GM21529 (cell line): Measurements from ENCODE around the gene TRIO.

Experiments used
- ATAC-seq: cut with Tn5 transposase; IDR thresholded peaks from one replicate; pipeline ENCODE4 v1.9.1; 2021; ENCODE audit not compliant: unreplicated experiment

TRIO gene

DNA sequence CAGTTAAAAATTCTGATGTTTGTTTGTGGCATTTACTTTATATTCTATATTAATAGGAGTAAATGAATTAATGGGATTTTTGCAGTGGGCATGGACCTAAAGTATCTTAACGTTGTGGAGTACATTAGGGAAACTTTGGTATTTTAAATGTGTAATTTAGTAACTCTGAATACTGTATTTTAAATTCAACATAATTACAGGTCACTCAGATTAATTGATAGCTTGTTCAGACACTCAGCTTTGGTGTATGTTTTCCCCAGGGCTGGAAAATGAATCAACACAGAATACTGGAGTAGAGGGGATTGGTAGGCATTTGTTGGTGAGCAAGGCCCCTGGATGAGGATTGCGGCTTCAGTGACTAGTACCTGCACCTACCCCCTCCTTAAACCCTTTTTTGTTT lies 117.5 kb downstream of the TRIO start:
- ATAC-seq: no peak

DNA sequence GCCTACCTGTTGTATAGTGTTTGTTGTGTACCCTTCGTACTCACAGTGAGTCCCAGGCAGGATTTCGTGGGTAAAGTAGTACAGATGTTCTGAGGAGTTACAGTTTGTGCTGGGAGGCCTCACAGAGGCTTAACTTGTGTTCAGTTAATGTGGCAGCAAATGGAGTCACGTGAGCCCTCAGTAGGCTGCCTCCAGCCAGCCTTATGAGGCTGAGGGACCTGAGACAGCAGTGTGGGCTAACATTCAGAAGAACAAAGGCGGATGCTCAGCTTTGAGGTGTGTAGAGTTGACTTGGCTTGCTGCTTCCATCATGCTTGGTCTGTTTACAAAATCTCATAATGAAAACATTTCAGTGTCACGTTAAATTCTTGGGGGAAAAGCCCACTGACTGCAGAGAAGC lies 118.1 kb downstream of the TRIO start:
- no peak for ATAC-seq

DNA sequence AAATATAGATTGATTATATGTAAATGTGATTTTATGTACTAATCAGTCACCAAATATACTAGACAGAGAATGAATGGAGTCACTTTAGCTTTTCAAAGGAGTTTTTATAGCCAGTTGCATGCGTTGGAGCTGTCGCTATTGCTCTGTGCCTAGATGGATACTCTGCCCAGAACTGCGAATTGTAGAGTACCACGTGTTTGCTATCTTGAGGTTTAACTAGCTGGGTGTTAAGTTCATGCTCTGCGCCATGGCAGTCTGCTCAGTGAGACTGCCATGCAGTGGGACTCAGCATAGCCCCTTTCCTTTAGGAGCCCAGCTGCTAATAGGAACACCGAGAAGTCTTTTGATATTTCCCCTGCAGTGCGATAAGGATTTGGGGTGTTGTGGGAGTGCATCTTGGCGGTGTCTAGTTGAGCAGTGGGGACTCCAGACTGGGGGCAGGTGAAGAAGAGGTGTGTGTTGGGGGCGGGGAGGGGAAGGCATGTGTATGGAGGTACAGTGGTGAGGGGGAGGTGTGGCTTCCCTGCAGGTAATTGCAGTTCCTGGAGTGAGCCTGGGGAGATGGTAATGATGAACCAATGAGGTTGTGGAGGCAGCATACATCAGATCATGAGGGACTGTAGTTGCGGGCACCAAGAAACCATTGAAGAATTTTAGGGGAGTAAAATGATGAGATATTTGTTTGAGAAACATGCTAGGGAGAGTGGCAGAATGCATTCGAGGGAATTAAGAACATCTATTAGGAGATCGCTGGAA lies 118.9 kb downstream of the TRIO start:
- no peak for ATAC-seq

DNA sequence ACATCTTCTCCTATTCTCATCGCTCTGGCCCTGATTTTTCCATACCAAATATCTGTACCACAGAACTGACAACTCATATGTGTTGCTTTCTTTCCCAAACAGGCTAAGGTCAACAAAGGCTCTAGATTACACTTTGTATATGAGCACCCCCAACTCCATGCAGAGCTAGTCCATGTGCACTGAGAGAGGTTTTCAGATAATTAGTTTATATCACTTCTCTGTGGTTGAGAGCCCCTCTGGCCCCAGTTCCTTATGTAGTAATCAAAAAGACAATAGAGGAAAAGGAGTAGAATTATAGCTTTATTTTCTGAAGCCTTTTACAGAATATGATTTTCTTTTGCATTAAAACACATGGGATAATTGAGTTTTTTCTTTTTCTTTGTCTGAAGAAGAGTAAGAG lies 120.0 kb downstream of the TRIO start:
- ATAC-seq: no peak

DNA sequence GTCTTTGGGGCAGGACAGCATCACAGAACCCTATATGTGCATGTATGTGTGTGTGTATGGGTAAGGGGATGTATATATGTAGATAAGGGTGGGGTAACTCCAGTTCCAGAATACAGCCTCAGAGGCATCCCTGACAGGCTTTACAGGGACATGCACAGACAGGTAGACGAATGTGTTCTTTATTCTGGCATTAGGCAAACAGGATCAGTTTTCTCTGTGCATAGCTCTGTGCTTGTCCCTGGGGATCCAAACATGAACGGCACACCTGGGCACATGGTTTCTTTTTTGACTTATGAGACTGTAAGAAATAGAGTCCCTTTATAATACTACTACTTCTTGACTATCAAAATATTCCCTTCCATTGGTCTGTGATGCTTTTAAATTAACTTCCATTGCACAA lies 120.6 kb downstream of the TRIO start:
- peak; percentile 23 for ATAC-seq

DNA sequence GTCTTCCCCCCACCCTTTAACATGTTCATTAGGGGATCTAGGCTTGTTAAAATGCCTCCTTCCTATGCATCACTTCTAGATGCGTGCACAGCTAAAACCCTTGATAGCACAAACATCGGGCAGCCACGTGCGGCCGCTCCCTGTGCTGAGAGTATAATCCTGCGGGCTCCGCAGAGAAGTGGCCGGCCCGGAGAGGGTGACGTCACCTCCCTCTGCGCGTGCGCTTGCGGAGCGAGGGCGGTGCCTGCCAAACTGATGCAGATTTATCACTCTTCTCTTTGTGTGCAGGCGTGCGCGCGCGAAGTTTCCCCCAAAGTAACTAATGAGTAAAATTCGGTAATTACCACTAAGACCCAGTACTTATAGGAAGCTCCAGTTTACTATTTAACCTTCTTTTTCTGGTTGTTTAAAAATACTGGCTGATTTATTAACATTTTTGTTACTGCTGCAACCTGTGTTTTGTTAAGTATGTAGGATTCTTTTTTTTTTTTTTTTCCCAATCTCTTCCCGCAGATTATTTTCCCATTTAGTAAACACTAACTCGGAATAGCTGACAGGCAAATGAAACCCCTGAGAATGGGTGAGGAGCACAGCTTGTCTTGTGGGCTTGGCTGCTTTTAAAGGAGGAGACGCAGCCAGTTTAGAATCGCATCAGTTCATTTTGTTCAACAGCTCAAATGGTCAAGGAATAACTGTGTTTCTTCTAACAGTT lies 121.6 kb downstream of the TRIO start:
- peak; percentile 89 for ATAC-seq

DNA sequence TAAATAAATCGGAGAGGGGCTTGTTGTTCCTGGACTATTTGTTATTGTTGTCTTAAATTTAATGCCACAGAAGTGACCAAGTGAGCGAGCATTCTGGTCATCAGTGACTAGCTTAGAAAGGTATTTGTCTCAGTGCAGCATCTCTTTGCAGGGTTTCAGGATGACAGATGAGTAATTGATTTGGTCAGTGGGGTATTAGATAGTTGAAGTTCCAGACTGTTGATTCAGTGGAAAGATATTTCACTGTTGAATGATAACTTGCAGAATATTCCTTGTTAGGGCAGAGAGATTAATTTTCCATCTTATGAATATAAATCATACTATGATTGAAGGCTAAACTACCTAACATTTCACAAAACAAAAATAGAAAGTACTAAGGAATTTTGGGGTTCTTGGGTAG lies 122.4 kb downstream of the TRIO start:
- no peak for ATAC-seq

DNA sequence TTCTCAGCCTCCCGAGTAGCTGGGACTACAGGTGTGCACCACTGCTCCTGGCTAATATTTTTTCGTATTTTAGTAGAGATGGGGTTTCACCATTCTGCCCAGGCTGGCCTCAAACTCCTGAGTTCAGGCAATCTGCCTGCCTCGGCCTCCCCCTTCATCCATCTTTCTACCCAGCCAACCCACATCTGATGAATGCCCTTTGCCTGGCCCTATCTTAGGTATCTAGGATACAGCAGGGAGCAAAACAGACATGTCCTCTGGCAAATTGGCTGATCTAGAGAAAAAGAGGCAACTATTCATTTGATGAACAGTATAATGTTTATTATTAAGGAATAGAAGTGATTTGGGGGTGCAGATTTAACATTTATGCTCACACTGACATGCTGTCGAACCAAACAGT lies 123.0 kb downstream of the TRIO start:
- no peak for ATAC-seq

DNA sequence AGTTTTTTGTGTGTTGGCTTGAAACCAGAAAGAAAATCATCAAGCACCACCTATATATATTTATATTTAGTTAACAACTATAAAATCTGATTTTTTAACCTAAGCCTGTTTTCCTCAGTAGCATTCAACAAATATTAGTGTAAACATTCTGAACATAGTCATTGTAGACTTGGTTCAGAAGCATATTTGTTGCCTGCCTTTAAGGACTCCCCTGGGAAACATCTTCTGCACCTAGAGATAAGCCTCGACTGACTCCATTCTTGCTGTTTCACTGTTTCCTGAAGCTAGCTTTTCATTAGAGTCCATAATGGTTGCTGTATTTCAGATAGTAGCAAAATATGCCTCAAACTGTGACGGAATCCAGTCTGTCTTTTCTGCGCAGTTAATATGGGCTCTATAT lies 123.5 kb downstream of the TRIO start:
- ATAC-seq: no peak

DNA sequence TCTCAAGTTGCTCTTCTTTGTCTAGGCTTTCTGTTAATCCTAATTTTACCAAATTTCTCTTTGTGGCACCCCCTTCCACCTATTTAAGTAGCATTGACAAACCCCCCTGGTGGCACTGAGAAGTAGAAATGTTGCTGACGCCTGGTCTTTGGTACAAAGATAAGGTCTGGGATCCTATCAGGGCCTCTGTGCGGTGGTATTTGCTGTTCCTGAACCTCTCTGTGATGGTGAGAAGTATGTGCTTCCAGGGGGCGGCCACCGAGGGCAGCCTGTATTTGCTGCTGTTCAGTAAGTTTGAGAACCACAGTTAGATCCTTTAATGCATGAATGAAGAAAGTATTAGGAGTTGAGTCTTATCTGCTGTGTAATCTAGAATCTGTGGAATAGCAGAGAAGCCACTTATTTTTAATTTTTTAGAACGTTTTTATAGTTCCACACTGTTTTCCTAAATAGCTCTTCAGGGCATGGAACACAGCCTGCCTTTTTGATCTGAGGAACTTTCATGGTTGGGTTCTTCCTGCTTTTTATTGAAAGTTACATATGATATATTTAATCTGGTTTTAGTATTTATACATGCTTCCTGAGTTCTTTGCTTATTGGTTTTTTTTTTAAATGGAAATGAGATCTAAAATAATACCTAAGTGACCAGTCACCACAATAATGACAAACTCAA lies 124.2 kb downstream of the TRIO start:
- ATAC-seq: no peak

DNA sequence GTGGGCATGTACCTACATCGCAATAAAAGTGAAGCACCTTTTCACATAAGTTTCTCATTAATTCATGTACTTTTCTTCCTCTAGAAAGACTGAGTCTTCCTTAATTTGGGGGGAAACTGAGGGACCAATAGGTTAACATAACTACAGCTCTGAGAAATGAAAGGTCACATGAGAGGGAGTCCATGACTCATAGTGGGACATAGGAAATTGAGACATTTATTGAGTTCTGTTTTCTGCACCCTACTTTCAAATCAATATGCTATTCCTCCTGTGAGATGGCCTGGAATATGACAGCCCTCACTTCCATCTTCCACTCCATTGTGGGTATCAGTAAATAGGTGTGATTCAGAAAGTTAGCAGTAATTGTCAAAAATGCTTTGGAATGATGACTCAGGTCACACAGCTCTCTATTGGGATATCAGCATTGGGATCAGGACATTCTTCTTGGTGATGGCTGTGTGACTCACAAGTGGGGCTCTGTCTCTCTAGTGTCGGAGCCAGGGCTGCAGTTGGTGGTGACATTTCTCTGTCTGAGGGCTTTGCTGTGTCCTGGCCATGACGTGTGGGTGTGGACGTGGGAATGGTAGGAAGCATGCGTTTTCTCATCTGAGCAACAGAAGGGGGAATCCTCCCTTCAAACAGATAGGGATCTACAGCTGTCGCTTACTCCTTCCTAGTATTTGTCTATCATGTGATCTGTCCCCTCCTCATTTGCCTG lies 125.0 kb downstream of the TRIO start:
- no peak for ATAC-seq

DNA sequence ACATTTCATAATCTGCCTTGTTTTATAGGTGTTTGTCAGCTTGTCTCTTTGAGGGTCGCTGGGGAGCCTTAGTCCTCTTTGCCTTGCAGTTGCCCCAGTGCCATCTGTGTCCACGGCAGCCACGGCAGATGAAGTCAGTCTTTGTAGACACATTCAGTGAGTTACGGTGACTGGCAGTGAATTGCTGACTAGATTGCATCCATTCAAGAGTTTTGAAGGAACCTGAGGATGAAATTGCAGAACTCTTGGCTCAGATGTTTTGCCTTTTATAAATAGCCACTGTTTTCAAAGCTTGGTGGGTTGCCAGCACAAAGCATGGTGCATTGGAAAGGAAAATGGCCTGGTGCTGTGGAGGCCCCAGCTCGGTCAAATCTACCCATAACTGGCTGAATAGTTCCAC lies 125.6 kb downstream of the TRIO start:
- no peak for ATAC-seq

DNA sequence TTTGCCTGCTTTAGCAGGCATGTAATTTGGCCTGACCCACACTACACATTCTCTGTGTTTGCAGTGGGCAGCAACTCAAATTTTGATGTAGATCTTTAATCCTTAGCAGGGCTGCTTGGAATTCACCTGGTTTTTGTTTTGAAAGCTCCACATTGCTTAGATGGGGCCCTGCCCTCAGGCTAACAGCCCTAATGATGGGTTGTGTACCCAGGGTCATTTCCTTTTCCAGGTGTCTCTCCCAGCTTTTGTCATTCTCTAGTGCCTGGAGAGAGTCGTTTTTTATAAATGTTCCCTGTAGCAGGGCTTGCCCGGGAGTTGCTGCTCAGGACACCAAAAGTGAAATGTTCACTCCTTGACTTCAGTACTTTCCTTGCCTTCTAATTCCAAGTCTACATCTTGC lies 126.3 kb downstream of the TRIO start:
- no peak for ATAC-seq

DNA sequence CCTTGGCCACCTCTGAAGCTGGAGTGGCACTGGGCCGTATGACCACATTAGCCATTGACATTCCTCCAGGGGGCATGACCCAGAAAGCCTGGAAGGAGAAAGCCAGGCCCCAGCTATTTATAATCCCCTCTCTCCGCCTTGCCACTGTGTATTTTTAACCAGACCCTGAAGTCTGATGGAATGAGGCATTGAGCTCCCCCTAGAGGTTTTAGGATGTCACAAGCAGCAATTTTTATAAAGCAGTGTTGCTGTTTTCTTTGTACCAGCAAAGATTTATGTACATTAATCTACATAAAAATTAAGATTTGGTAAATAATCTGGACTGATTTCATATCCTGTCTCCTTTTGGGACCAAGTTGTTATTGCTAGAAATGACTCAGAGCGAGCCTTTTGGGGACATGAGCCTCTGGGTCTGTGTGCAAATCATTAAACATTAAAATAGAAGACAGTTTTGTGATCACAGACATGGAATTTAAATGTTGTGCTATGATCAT lies 127.1 kb downstream of the TRIO start:
- peak; percentile 67 for ATAC-seq

DNA sequence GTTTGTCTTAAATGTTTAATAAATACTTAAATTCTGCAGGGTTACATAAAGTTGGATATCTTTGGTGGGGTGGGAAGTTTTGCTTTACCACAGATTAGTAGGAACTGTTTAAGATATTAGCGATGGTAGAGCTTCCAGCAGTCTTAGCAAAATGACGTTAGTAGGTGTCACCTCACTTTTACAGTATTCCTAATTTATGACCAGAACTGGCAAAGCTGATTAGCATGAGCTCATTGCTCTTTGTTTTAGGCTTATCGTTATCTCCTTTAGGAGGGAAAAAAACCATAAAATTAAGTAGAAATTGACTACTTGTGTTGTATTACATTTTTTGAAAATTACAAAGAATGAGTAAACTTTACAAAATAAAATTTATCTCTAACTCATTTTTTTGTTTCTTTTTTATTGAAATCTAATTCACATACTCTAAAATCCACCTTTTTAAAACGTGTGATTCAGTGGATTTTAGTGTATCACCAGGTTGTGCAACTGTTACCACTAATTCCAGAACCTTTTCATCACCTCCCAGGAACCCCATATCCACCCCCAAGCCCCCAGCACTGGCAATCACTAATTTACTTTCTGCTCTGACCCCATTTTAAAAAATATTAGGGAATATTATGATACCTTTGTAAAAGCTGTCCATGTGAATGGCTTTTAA lies 129.5 kb downstream of the TRIO start:
- ATAC-seq: no peak

DNA sequence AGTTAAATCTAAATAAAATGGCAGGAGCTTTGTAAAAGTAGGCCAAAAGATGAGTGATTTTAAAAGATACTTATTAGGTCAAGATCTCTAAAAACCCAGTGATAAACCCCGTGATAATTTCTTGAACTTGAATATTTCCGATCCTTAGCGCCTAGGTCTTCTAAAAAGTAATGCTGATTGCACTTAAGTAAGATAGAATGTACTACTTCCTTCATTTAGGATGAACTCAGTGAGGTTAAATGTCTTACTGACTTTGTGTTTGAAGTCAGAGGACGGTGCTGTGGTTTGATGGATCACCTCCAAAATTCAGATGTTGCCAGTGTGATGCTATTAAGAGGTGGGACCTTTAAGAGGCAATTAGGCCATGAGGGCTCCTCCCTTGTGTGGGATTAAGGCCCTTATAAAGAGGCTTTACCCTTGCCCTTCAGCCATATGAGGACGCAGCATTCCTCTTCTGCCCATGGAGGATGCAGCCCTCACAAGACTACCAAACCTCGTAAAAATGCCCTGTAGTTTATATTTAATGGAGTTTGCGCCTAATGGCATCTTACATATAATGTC lies 130.1 kb downstream of the TRIO start:
- ATAC-seq: no peak

DNA sequence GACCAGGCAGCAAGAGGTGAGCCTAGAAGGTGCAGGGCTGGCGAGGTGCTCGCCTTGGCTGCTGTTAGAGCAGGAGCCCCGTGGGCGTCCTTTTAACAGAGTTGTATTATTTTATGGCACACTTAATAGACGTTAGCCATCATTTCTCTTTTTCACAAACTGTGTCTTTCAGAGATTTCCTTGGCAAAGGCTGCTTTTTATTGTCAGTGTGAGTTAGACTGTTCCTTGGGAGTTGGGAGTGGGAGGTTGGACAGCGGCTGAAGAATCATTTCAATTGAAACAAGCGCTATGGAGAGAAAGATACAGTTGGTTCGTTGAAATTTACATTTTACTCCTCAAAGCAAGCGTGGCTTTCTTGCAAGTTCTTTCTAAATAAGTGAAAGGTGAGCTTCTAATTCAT lies 133.2 kb downstream of the TRIO start:
- no peak for ATAC-seq

DNA sequence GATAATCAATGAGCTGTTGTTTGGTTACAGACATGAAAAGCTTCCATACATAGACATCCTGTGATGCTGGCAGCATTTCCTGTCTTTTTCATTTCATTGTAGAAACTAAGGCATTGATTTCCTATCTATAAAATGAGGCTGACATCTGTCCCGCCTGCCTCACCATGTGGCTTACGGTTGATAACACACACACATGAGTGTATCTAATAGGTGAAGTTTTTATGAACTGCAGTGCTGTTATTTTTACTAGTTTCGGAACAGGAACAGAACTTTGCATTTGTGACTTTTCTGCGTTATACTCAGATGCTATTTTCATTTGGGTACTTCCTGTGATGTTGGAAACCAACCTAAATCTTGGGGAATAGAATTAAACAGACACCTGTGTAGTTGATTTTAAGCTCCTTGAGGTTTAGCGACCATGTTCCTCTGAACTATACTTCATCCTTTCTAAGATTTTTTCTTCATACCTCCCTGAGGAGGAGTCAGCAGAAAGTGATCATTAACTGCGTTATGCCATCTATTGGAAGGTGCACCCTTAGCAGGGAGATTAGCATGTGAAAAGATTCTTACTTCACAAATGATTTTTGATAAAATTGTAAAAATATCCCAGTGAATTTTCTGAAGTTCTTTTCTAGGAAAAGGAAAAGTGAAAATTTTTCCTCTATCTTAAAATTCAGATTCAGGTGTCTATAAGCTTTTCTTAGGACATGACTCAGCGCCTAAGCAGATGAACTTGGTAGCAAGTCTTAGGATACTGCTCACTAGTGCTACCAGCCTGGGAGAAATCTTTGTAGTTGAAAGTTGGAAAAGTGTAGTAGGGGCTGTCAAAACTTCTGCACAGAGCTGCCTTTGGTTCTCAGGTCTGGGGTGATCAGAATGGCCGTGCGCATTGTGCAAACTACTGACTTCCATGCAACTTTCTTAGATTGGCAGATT lies 134.5 kb downstream of the TRIO start:
- ATAC-seq: peak; percentile 60

DNA sequence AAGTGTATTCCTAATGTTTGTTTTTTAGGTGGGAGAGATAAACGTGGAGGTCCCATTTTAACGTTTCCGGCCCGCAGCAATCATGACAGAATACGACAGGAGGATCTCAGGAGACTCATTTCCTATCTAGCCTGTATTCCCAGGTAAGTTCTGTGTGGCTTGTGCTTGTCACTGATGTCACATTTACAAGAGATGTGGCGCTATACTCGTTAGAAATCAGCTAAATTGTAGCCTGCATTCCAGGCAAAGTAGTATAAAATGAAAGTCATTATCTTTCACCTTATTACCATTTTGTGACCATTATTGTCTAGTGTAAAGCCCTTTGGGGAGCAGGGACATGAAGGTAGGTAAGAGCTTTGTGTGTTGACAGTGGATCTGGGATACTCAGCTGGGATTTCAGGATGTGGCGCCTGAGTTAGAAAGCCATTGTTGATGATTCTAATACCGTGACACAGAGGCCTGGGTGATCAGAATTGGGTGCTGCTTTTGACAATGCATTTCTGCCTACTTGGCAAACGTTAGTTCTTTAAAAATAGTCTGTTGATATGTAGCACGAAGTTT lies 137.2 kb downstream of the TRIO start:
- no peak for ATAC-seq
